ENCODE results near the gene ANKRD6.

ANKRD6 gene

GRCh38 chr6:89432875-89433251, at the start of gene ANKRD6:
Gene ANKRD6, plus strand, starts transcription at chr6:89433152. Its CDS starts 133,825 bp downstream, at chr6:89566977.
- DNase-seq (ENCODE audit: low read depth, low spot score): peak; percentile 30
- TF ChIP-seq CTCF (IDR thresholded peaks at IDR 0.05; ENCODE audit: low read depth, low read length): peak; percentile 75
- peak within 1 kb of the TSS; percentile 48 for H3K4me3 ChIP-seq (ENCODE audit: low read depth, low read length)
- in situ Hi-C loops (cut with HindIII; ENCODE audit: low sequenced_read_pairs): no loop called here

GRCh38 chr6:89385156-89385667, 47.7 kb upstream of the ANKRD6 start:
- H3K4me3 ChIP-seq (ENCODE audit: low read depth, low read length): no peak overlapping the region
- in situ Hi-C loops (cut with HindIII; ENCODE audit: low sequenced_read_pairs): no loop called here
- no peak for TF ChIP-seq CTCF (IDR thresholded peaks at IDR 0.05; ENCODE audit: low read depth, low read length)
- peak; percentile 40 for DNase-seq (ENCODE audit: low read depth, low spot score)

- no peak overlapping the region for H3K4me3 ChIP-seq (ENCODE audit: low read depth, low read length)
- in situ Hi-C loops (cut with HindIII; ENCODE audit: low sequenced_read_pairs): no loop called here
- no peak for DNase-seq (ENCODE audit: low read depth, low spot score)
- no peak for TF ChIP-seq CTCF (IDR thresholded peaks at IDR 0.05; ENCODE audit: low read depth, low read length)
Observed at GRCh38 chr6:89385846-89386245, 47.1 kb upstream of the ANKRD6 start.

- no peak overlapping the region for H3K4me3 ChIP-seq (ENCODE audit: low read depth, low read length)
- in situ Hi-C loops (cut with HindIII; ENCODE audit: low sequenced_read_pairs): no loop called here
- no peak for DNase-seq (ENCODE audit: low read depth, low spot score)
- TF ChIP-seq CTCF (IDR thresholded peaks at IDR 0.05; ENCODE audit: low read depth, low read length): no peak
Observed at GRCh38 chr6:89386917-89387491, 45.9 kb upstream of the ANKRD6 start.

GRCh38 chr6:89387516-89388201, 45.3 kb upstream of the ANKRD6 start:
- DNase-seq (ENCODE audit: low read depth, low spot score): no peak
- no peak overlapping the region for H3K4me3 ChIP-seq (ENCODE audit: low read depth, low read length)
- in situ Hi-C loops (cut with HindIII; ENCODE audit: low sequenced_read_pairs): no loop called here
- TF ChIP-seq CTCF (IDR thresholded peaks at IDR 0.05; ENCODE audit: low read depth, low read length): no peak

GRCh38 chr6:89388846-89389245, 44.1 kb upstream of the ANKRD6 start:
- DNase-seq (ENCODE audit: low read depth, low spot score): no peak
- no peak for TF ChIP-seq CTCF (IDR thresholded peaks at IDR 0.05; ENCODE audit: low read depth, low read length)
- in situ Hi-C loops (cut with HindIII; ENCODE audit: low sequenced_read_pairs): no loop called here
- H3K4me3 ChIP-seq (ENCODE audit: low read depth, low read length): no peak overlapping the region

Measured in astrocyte of the spinal cord (primary cell).